GM18508 (cell line): ENCODE results near the gene VPS26A.
"Not testable (repeated sequence)": the region's sequence is repeated elsewhere in the genome, so short reads cannot be mapped to it uniquely, and the experiment has no call there.

Experiments used
- ATAC-seq: cut with Tn5 transposase; IDR thresholded peaks from one replicate; pipeline ENCODE4 v1.9.1; 2021; ENCODE audit warnings: moderate number of reproducible peaks; ENCODE audit not compliant: insufficient read depth, unreplicated experiment

VPS26A gene

GRCh38 chr10:69172241-69172982, 48.4 kb downstream of the VPS26A start:
- no peak for ATAC-seq

DNA sequence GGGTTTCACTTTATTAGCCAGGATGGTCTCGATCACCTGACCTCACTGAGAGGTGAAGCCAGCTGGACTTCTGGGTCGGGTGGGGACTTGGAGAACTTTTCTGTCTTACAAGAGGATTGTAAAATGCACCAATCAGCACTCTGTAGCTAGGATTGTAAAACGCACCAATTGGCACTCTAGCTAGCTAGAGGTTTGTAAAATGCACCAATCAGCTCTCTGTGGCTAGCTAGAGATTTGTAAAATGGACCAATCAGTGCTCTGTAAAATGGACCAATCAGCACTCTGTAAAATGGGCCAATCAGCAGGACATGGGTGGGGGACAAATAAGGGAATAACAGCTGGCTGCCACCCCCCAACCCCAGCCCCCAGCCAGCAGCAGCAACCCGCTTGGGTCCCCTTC, 51.3 kb downstream of the VPS26A start:
- ATAC-seq = not testable (repeated sequence)

- no peak for ATAC-seq
Measured at GRCh38 chr10:69176823-69177222, 52.8 kb downstream of the VPS26A start.

DNA sequence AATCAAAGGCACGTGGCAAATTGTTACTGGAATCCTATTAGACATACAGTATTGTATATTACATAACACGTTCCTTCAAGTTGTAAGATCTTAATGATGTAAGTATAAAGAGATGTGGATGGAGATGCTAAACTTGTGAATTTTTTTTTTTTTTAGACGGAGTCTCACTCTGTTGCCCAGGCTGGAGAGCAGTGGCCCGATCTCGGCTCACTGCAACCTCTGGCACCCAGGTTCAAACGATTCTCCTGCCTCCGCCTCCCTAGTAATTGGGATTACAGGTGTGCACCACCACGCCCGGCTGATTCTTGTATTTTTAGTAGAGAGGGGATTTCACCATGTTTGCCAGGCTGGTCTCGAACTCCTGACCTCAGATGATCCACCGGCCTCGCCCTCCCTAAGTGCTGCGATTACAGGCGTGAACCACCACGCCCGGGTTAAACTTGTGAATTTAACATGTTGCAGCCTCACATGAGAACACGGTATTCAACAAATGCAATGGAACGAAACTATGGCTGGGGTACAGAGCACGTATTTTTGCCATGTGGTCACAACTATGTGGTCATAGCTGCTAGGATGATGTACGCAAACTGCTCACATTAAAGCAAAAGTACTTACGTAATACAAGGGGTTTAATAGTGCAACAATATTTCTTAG, 55.2 kb downstream of the VPS26A start:
- ATAC-seq = peak; percentile 14

DNA sequence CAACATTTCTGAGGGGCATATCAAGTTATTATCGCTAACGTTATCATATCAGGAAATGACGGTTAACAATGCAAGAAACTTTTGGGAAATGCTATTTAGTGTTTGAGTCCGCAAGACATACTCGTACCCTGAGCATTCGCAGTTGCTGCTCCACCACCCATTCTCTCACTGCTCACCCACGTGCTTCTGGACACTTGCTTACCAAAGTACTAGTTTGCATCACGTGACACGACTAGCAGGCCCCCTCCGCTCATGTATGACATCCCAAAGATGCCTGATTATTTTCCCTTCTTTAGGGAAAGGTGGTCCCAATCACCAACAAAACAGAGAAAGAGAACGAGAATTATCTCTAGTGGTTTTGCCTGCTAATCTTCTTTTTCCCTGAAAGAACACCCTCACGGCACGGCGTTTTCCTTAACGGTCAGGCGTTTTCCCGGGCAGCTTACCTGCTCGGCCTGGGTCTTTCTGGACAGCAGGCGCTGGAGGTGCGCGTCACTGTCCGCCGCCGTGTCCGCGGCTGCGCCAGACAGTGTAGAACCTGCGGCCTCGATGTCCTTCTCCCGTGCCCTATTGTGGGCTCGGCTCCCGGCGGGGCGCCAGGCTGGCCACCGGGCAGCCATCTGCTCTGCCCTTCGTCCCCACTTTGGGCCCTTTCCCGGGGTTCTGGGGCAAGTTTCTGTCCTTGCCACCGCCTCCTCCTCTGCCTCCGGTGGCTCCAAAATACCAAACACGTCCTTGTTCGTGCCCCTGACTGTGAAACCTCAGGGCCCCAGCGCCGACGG, 56.0 kb downstream of the VPS26A start, which contains the start of gene SUPV3L1:
Gene SUPV3L1 (plus strand): TSS at position 492 of the 782 bp plus-strand sequence. CDS start 58 bp downstream, at position 550.
- peak; percentile 61 for ATAC-seq

DNA sequence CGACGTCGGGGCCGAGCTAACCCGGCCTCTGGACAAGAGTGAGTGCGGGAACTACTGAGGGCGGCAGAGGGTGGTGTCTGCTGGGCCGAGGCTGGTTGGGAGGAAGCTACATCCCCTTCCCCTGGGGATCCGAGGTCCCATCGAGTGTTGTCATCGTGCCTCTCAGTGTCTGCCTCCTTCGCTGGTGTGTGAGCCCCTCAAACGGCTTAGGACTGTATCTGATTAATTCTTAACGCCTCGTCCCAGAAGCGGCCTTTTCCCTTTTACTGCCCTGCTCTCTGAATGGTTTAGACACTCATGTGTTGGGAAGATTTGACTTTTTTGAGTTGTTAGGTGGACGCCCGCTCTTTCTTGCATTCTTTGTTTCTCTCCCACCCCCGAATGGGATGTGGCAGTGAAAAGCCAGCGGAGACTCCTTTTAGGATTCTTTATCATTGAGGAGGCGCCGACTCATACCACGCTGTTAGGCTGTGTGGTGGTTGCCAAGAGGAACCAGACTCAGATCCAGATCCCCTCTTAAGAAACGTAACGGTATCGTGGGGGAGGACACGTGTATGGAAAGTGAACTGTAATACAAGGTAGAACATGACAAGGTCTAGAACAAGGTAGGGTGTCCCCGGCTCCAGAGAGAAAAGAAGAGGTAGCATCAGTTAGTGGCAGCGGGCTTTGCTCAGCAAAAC, 56.7 kb downstream of the VPS26A start:
- no peak for ATAC-seq

- no peak for ATAC-seq
Measured at GRCh38 chr10:69181433-69181832, 57.5 kb downstream of the VPS26A start.

- no peak for ATAC-seq
Measured at GRCh38 chr10:69182005-69182404, 58.0 kb downstream of the VPS26A start.

GRCh38 chr10:69186524-69186923, 62.5 kb downstream of the VPS26A start:
- no peak for ATAC-seq

DNA sequence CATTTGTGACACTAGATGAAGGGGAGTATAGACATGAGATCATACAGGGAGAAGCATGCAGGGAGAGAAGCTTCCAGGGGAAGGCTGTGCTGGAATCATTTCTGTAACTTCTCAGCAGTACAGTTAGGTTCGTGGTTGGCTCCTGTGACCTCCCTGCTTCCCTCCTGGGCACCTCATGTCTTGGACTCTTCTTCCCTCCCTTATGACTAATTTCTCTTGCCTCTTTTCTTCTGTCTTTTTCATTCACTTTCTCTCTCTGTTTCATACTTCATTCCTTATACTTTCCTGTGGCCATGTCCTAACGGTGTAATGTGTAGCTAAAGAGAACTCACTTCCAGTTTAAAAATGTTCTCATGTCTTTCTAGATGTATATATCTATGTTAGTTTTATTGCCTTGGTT, 77.1 kb downstream of the VPS26A start:
- no peak for ATAC-seq

DNA sequence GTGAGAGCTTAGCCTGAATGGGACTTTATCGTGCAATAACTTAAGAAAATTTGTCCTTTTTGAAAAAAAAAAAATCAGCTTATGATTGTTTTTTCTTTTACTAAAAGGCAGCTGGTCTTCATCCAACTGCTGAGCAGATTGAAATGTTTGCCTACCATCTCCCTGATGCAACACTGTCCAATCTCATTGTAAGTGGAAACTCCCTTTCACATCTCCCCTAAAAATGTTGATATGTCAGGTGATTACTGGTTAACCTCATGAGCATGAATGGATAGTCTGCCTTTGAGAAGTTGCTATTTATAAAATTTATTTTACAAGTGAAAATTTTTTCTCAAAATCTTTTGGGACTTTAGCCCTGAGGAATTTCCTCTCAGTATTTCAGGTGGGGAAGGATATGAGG, 78.4 kb downstream of the VPS26A start:
- no peak for ATAC-seq

DNA sequence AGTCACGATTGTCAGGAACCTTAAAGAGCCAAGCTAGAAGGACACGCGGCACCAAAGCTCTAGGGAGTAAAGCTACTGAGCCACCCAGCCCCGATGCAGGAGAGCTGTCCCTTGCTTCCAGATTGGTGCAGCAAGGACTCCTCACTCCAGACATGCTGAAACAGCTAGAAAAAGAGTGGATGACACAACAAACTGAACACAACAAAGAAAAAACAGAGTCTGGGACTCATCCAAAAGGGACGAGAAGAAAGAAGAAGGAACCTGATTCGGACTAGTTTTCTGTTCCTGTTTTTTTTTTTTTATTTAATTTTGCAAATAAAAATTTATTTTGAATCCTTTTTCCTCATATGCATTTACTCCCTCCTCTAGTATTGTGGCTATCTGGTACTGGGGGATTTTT, 84.8 kb downstream of the VPS26A start:
- ATAC-seq = no peak

GRCh38 chr10:69209787-69210484, 86.0 kb downstream of the VPS26A start:
- ATAC-seq = no peak

DNA sequence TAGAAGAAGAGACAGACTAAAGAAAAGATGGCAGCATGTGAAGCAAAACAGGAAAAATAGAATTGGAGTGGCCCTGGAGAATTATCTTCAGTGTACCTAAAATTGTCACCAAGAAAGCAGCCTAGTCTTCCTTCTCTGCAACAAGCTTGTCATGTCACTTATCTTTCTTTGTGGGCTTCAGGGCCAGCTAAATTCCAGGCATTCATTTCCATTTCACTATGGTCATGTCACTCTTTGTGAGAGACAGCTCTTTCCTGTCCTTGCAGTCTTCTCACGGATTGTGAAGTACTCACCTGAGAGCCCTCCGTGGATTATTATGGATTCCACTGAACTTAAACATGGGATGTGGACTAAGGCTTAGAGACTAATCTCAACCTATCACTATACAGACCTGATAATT, 87.1 kb downstream of the VPS26A start:
- no peak for ATAC-seq

DNA sequence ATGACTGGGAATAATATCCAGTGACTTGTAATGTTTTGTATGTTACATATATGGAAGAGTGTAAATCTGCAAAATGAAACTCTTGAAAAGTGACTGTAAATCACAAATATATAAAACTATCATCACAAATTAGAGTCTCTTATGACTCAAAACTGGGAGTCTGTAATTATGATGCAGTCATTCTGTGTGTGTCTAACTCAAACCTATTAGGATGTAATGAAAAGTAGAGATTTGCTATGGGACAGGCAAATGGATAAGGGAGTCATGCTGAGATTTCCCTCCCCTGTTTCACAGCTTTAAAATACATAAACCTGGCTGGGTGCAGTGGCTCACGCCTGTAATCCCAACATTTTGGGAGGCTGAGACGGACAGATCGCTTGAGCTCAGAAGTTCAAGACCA, 87.5 kb downstream of the VPS26A start:
- no peak for ATAC-seq

GRCh38 chr10:69213591-69214311, 89.8 kb downstream of the VPS26A start:
- ATAC-seq = no peak

- no peak for ATAC-seq
Measured at GRCh38 chr10:69214666-69215131, 90.7 kb downstream of the VPS26A start.

DNA sequence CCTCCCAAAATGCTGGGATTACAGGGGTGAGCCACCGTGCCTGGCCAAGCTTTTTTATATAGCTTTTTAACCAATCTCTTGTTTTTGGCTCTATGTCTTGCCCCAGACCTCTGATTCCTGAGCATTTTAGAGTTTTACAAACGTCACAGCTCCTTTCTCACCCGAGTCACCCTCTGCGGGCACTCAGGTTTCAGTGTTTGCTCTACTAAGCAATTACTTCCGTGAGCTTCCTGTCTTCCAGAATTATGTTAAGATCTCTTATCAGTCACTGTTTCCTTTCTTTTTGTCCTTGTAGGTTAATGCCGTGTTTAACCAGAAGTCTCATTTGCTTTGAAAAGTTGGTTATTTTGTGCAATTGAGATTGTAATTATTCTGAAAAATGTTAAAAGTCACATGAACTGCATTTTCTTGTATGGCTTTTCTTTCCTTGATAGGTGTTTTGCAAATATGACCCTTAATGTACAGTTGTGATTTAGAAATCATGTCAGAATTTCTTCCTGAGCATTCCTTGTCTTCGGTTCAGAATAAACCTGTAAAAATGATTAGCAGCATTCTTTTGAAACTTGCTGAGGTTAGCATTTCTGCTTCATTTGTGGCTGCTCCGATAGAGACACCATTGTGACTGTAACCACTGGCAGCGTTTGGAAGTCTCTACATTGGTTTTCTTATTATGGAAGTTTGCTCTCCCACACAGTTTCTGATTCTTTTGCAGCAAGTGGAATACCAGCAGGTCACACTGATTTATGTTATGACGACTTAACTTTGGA, 91.6 kb downstream of the VPS26A start:
- ATAC-seq = no peak
